ENCODE measurements around the gene SGPP2.

The SGPP2 gene

DNA sequence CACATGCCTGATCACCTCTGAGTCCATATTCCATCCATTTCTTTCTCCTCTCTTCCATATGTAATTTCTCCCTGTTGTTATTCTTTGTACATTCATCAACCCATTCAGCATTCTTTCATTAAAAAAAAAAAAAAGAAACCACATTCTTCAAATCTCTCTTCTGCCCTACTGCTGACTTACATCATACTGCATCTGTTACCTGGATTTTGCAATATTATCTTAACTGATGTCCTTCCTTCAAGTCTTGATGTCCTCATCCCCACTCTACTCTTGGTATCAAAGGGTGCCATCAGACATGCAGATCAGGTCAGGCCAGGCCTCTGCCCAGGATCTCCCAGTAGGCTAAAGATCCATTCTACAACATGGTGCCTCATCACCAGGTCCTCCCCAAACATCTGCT lies 90.6 kb downstream of the SGPP2 start:
- no peak for DNase-seq (ENCODE audit: low read depth)
- TF ChIP-seq, protein P1, sequence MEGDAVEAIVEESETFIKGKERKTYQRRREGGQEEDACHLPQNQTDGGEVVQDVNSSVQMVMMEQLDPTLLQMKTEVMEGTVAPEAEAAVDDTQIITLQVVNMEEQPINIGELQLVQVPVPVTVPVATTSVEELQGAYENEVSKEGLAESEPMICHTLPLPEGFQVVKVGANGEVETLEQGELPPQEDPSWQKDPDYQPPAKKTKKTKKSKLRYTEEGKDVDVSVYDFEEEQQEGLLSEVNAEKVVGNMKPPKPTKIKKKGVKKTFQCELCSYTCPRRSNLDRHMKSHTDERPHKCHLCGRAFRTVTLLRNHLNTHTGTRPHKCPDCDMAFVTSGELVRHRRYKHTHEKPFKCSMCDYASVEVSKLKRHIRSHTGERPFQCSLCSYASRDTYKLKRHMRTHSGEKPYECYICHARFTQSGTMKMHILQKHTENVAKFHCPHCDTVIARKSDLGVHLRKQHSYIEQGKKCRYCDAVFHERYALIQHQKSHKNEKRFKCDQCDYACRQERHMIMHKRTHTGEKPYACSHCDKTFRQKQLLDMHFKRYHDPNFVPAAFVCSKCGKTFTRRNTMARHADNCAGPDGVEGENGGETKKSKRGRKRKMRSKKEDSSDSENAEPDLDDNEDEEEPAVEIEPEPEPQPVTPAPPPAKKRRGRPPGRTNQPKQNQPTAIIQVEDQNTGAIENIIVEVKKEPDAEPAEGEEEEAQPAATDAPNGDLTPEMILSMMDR (IDR thresholded peaks at IDR 0.05; ENCODE audit: control insufficient read depth, insufficient read depth, low read depth, low read length, missing control alignments) = no peak
- H3K4me3 ChIP-seq (ENCODE audit: control insufficient read depth, low read depth, low read length) = no peak overlapping the region

DNA sequence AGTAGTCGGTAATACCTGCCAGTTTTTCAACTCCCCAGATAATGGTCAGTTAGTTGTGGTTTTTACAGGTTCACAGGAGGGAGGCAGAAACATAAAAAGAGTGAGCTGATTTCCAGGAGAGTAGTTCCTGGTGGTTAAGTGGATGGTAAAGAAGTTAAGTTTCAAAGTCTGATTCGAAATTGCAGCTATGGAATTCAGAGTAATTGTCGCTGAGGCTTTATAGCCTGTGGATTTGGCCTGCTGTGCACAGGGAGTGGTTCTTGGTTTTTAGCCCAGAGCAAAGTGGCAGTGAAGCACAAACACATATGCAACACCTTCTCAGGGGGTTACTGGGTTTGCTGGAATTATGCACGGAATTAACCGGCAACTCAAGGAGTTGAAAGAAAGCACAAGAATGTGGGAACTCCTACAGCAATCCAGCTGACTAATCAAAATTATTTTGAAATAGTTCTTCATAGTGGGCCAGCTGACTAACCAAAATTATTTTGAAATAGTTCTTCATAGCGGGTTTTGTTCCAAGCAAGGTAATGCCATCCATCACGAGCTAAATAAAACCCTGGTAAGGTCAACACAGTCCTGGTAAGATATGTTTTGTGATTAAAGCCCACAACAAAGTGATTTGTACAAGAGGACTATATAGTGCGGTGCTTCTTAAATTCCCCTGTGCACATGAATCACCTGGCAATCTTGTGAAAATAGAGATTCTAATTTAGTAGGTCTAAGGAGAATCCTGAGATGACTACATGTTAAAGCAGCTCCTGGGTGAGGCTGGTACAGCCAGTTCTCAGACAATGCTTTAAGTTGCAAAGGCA lies 94.4 kb downstream of the SGPP2 start:
- TF ChIP-seq, protein P1 (IDR thresholded peaks at IDR 0.05; ENCODE audit: control insufficient read depth, insufficient read depth, low read depth, low read length, missing control alignments) = no peak
- DNase-seq (ENCODE audit: low read depth) = peak; percentile 41
- H3K4me3 ChIP-seq (ENCODE audit: control insufficient read depth, low read depth, low read length) = no peak overlapping the region

DNA sequence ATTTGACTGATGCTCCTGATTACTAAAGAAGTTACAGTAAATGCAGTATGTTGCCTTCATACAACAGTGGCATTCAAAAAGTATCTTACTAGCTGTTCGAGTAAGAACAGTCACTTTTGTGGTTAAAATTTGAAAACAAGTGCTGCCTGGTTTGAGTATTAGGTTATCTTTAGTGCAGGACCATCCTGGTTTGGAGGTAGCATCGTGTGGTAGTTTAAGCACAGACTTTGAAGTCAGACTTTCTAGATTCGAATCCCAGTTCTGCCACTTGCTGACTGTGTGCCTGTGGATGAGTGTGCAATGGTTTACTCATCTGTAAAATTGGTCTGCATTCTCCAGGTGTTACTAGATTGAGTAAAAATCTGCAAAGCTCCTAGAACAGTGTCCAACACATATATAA lies 96.8 kb downstream of the SGPP2 start:
- no peak overlapping the region for H3K4me3 ChIP-seq (ENCODE audit: control insufficient read depth, low read depth, low read length)
- TF ChIP-seq, protein P1 (IDR thresholded peaks at IDR 0.05; ENCODE audit: control insufficient read depth, insufficient read depth, low read depth, low read length, missing control alignments) = no peak
- DNase-seq (ENCODE audit: low read depth) = no peak

DNA sequence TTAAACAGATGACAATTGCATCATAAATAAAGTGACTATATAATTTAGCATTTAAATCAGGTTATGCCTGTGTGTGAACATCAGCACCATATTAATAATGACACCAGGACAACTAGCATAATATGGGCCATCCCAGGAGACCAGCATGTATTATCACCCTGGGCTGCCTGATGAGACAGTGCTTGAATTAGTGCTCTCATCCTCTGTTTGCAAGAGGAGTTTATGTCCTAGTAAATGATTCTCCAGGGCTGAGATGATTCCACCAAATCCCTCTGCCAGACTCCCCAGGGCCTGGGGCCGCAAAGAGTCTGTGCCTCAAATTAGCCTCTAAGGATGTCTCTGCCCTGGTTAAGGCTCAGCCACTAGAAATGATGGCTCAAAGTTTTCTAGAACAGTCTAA lies 97.7 kb downstream of the SGPP2 start:
- DNase-seq (ENCODE audit: low read depth) = no peak
- TF ChIP-seq, protein P1 (IDR thresholded peaks at IDR 0.05; ENCODE audit: control insufficient read depth, insufficient read depth, low read depth, low read length, missing control alignments) = no peak
- no peak overlapping the region for H3K4me3 ChIP-seq (ENCODE audit: control insufficient read depth, low read depth, low read length)

DNA sequence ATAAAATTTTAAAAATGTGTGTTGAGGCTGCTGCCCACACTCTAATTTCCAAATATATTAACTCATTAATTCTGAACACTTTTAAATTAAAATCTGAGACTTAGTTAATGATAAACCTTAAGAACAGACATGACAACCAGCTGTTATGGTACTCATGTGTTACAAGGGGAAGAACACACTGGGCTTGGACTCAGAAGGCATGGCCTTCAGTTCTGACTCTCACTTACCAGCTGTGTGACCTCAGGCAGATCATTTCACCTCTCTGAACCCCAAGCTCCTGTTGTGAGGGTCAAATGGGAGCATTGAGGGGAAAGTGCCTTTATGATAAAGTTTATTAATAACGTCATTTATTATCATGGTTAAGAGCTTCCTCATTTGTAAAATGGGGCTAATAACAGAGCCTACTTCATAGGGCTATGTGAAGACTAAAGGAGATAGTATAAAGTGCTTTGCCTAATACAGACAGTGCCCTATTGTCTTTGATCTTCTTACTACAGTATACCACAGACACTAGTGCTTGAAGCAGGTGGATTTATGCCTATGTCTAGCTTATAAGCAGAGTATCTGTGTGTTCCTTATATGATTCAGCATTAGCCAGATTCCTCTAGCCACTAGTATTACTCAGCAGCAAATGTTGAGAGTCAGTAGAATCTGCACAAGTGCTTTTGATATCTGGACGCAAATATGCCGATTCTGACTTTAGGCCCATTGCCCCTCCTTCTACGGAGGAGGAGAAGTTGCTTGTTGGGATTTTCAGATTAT lies 99.6 kb downstream of the SGPP2 start:
- H3K4me3 ChIP-seq (ENCODE audit: control insufficient read depth, low read depth, low read length) = no peak overlapping the region
- TF ChIP-seq, protein P1 (IDR thresholded peaks at IDR 0.05; ENCODE audit: control insufficient read depth, insufficient read depth, low read depth, low read length, missing control alignments) = no peak
- no peak for DNase-seq (ENCODE audit: low read depth)

DNA sequence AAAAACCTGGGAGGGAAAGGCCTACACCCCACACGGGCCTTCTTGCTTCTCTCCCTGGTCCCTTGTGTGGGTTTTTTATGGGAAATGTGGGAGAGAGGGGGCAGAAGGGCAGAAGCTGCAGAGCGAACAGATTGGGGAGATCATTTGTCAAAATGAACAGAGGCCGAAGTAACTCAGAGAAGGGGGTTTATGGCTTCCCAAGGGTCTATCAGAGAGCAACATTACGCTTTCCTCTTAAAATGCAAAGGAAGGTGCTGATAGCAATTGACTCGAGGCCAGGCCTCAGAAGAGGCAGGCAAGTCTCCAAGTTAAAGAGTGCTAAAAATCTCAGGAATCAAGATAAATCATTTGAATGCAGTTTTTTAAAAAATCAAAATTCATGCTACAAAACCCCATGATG lies 101.5 kb downstream of the SGPP2 start:
- DNase-seq (ENCODE audit: low read depth) = no peak
- no peak overlapping the region for H3K4me3 ChIP-seq (ENCODE audit: control insufficient read depth, low read depth, low read length)
- TF ChIP-seq, protein P1 (IDR thresholded peaks at IDR 0.05; ENCODE audit: control insufficient read depth, insufficient read depth, low read depth, low read length, missing control alignments) = no peak

All from AG09309 (cell line).